HG03175 (cell line): ENCODE results near the gene LRCOL1.

Source experiments
- ATAC-seq: cut with Tn5 transposase; IDR thresholded peaks from one replicate; pipeline ENCODE4 v1.9.1; 2021; ENCODE audit warnings: mild to moderate bottlenecking, moderate library complexity; ENCODE audit not compliant: unreplicated experiment

The LRCOL1 gene

GRCh38 chr12:132568826-132569480 lies 41.4 kb downstream of the LRCOL1 start:
- no peak for ATAC-seq

DNA sequence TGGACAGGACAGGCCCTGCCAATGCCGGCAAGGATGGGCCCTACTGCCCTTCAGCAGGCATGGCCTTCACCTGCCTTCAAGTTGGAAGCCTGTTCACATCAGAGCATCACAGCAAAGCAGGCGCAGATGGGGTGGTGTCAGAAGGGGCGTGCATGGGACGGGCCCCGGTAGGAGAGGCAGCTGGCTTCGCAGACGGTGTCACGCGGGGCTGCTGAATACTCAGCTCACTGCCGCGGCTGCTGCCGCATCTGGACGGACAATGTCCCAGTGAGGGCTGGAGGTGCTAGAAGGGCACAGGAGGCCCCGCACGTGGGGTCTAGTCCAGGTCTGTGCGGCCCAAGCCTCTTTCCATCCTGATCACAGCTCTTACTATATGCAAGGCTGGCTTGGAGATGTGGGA lies 42.1 kb downstream of the LRCOL1 start:
- no peak for ATAC-seq

- no peak for ATAC-seq
Observed at GRCh38 chr12:132566516-132567131, 43.8 kb downstream of the LRCOL1 start.

GRCh38 chr12:132565365-132565764 lies 45.0 kb downstream of the LRCOL1 start:
- no peak for ATAC-seq

GRCh38 chr12:132563911-132564310 lies 46.5 kb downstream of the LRCOL1 start:
- ATAC-seq = no peak

DNA sequence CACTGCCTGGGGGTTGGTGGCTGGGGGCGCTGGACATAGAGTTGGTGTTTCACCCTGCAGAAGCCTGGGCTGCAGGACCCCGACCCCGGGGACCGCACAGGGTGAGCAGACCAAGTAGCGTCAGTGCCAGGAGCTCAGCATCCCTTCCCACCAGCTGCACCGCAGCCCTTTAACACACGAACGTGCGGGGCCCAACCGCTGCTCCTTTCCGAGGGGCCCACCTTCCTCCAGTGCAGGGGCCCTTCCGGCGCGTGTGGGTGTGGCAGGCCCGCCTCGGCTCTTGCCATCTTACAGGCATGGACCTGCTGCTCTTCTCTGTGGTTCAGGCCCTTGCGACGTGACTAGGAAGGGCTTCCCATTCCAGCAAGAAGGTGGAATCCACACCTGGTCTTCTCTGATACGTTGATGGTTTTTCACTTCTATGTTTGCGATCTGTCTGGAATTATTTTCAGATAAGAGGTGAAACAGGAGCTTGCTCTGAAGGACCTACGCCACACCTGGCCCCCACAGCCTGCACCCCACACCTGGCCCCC lies 47.8 kb downstream of the LRCOL1 start:
- no peak for ATAC-seq

DNA sequence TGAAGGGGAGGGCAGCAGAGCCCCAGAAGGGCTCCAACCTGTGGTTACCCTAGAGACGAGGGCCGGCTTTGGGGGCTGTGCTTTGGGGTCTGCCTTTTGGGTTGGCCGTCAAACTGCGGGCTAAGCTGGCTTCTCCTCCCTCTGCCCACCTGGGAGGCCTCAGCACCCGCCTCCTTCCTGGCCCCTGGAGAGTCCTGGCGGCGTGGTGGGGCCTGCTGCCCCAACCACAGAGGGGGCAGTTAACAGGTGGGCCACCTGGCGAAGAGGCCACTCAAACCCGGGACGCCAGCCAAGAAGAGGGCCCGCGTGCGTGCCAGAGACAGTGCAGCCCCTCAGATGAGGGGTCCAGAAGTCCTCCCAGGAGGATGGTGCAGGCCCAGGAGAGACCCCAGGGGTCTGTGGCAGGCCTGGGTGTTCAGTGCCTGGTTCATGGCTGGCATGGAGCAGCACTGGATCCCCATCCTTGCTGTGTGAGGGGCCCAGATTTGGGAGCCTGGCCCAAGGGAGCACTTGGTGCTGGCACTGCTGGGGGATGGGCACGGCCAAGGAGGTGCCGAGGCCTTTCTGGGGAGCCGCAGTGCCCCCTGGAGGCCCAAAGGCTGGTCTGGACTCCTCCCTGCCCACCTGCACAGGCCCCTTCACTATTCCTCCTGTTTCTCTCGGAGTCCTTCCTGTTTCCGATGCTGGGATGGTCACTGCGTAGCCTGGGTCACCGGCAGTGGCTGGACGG lies 48.8 kb downstream of the LRCOL1 start:
- no peak for ATAC-seq

DNA sequence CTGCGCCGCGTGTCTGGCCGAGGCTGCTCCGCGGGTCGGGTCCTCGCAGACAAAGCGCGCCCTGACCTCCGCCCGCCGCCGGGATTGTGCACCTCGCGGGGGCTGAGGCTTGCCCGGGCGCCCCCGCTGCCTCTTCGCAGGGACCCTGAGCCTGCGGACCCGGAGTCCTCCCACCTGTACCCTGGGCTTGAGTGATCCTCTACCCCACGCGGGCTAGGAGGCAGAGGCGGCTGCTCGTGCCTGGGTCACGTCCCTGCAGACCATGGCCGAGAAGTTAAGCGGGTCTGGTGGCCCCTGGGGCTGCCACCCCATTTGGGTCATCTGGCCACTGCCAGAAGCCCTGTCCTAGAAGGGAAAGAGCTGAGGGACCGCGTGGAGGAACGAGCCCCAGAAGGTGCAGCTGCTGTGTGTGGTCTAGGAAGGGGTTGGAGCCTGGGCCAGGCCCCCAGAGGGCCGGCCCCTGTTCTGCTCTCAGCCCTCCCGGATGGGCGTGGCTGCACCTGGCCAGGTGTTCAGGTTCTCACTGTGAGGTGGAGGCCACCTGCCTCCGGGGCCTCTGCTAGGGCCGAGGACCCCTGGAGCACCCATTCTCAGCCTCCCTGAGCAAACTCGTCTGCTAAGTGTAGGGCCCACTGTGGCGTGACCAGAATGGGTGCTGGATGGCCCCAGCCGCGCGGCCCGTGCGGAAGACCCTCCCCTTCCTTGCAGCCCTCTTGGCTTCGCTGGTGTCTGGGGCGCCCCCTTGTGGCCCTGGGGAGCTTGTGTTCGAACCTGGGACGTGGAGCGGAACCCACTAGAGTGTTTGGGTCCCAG lies 49.6 kb downstream of the LRCOL1 start:
- ATAC-seq = no peak

DNA sequence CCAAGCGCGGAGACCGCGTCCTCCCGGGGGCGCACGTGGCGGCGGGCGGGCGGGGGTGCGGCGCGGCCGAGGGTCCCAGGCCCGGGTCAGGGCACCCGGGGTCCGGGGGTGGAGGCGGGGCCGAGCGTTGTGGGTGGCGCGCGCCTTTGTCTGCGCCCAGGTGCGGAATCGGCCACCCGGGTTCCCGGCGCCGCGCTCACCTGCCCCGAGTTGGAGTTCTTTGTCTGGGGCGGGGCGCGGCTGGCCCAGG lies 50.1 kb downstream of the LRCOL1 start:
- ATAC-seq = no peak

DNA sequence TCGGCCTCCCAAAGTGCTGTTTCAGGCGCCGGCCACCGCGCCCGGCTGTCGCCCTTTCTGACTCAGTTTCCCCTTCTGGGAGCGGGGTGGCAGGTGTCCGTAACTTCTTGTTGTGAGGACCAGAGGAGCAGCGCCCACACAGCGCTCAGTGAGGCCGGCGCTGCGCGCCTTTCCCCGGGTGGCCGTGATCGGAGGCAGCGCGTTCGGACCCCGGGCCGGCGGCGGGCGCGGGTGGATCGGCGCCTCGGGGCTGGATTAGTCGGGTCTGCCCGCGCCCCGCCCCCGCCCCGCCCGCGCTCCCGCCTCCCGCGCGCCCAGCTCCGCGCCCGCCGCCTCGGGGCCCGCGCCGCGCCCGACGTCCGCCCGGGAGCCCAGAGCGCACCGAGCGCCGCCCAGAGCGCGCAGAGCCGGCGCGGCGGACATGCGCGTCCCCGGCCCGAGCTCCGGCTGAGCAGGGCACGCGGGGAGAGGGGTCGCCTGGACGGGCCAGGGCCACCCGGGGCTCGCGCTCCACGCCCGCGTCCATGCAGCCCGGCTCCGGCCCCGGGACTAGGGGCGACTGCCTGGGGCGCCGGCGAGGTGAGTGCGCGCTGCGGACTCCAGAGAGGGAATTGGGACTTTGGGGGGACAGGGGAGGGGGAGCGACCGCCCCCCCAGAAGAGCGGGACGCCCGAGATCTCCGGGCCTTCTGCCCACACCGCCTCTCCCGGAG lies 50.6 kb downstream of the LRCOL1 start:
- ATAC-seq = no peak

GRCh38 chr12:132558861-132559623 lies 51.3 kb downstream of the LRCOL1 start:
- ATAC-seq = no peak

DNA sequence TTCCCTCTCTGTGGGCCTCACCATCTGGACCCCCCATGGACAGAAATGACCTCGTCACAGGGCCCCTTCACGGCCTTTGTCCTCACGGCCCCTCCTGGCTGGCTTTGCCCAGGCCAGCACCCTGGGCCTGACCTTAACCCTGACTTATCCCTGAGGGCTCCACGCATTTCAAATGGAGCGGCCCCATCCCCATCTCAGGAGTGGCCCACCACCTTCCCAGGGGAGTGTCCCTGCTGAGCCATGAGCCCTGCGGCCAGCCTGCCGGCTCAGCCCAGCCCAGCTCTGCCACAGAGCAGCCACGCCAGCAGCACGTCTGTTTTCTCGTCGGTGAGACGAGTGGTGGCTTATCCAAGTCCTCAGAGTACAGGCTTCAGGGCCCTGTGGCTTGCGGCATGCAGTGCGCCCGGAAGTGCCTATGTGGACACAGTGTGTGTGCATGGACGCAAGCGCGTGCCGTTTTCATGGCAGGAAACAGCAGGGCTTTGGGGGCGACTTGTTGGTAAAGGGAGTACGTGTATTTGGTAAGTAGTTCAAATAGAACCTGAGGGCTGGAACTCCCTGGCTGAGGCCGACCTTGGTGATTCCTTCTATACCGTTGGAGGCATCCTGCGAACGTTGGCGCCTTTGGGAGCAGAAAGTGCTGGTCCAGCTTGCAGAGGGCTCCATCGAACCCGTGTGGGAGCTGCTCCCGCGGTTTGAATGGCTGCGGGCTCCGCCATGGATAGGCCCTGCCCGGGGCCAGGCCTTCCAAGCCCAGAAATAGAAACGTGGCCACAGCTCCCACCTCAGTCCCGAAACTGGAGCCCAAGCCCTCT lies 52.1 kb downstream of the LRCOL1 start:
- ATAC-seq = no peak

- no peak for ATAC-seq
Observed at GRCh38 chr12:132557291-132558015, 52.9 kb downstream of the LRCOL1 start.

DNA sequence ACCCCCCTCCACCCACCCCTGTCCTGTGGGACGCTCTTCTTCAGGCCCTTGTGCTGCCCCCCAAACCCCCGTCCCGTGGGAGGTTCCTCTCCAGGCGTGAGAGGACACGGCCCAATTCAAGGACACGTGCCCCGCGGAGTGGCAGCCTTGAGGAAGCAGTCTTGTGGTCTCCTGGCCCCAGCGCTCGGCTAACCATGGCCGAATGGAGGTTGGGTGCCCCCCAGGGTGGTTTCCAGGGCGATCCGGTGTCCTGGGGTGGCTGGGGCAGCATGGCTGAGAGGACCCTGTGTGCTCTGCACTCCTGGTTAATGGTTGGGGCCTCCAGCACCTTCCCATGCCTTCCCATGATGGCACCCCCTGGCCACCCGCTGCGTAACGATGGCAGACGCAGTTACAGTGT lies 53.6 kb downstream of the LRCOL1 start:
- no peak for ATAC-seq

DNA sequence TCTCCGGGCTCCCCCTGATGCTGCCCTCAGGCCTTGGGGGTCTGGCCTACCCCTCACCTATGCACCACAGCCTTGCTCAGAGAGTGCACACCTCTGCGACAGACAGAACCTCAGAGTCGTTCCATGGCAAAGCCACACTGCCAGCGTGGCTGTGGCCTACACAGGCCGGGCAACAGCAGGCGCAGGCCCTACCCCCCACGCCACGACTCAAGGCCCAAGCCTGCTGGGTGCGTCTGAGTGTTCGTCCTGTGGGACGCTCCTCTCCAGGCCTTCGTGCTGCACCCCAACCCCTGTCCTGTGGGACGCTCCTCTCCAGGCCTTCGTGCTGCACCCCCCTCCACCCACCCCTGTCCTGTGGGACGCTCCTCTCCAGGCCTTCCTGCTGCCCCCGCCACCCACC lies 54.2 kb downstream of the LRCOL1 start:
- ATAC-seq = no peak

GRCh38 chr12:132555686-132556085 lies 54.7 kb downstream of the LRCOL1 start:
- ATAC-seq = no peak

- no peak for ATAC-seq
Observed at GRCh38 chr12:132554845-132555630, 55.3 kb downstream of the LRCOL1 start.
